ENCODE measurements around the gene APMAP.
"Not testable (repeated sequence)": the region's sequence is repeated elsewhere in the genome, so short reads cannot be mapped to it uniquely, and the experiment has no call there.

APMAP gene

DNA sequence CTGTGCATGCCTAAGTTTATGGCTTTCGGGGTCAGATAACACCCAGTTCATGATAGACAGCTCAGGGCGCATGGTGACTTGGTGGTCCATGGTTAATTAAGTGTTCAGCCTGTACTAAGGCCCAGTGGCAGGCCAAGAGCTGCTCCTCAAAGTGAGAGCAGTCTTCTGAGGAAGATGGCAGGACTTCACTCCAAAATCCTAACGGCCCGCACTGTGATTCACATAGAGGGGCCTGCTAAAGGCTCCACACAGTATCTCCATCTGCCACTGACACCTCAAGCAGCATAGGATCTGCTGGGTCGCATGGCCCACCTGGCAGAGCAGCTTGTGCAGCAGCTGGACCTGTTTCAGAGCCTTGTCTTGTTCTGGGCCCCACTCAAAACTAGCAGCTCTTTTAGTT lies 54.1 kb downstream of the APMAP start:
- in situ Hi-C loops (cut with HindIII; ENCODE audit: low sequenced_read_pairs), result no loop called here

DNA sequence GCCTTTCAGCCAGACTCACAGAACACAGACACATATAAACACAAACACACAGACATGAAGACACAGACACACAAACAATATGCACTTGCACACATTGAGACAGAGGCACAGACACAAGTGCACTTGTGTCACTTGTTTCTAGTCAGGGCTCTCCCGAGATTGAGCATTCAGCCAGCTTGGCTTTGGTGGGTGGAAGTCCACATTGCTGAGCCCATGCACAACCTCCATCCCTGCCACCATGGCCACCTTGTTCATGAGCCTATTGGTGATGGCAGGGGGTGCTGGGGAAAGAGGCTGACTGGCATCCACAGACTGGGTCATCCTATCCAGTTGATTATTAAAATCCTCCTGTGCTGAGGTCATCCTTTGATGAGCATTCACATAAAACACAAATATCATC lies 55.0 kb downstream of the APMAP start:
- in situ Hi-C loops (cut with HindIII; ENCODE audit: low sequenced_read_pairs), result no loop called here

DNA sequence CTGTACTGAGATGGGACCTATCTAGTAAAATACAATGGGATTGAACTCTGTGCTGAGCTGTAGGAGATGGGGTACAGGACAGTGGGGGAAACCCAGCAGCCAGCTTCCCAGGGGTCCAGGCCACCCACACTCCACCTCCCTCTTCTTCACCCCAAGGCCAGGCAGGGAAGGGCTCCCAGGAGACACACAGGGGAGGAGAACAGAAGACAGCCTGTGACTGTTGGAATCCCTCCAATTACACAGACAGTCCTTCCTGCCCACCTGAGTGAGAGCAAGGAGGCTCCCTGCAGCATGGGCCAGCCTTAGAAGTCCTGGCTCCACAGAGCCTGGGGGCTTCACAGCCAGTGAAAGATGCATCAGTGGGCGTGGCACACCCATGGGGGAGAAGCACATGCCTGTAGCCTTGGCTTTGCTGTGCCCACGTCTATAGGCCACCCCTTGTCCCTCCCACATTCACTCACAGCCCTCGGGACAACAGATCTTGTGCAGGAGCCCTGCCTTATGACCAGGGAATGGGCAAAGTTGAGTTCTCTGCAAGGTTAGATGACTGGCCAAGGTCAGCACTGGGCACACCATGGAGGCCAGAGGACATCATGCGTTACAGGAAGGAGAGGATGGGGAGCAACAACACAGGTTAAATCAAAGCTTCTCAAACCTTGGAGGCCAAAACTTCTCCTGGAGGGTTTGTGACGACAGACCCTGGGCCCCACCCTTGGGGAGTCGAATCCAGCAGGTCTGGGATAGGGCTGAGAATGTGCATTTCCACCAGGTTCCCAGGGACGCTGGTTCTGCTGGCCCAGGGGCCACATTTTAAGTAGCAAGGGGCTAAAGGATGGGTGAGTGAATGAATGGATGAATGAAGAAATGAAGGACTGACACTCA lies 55.8 kb downstream of the APMAP start:
- in situ Hi-C loops (cut with HindIII; ENCODE audit: low sequenced_read_pairs), result no loop called here

DNA sequence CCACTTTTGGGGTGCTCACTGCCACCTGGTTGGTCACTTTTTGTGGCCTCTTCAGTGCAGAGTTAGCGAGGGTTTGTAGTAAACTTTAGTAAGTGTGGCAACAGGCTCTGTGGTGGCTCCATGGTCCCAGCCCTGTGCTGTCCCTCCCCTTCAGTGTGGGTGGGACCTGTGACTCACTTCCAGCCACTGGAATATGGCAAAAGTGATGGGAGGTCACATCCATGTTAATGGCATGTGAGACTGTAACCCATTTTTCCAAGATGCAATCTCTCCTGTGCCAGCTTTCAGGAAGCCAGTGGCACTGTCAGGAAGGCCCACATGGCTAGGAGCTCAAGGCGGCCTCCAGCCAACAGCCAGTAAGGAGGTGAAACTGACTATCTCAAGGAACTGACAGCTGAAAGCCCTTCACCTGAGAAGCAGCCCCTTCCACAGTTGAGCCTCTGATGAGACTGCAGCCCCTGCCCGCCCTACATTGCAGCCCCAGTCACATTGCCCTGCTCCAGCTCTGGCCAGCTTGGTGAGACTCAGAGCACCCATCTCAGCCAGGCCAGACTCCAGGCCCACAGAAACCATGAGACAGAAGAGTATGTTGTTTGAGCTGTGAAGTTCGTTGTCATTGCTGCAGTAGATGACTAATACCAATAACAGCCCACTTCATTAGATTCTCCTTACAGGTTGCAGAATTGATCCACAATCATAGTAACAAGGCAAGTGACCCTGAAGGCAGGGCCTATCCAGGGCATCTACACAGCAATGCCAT lies 56.6 kb downstream of the APMAP start:
- in situ Hi-C loops (cut with HindIII; ENCODE audit: low sequenced_read_pairs), result no loop called here

DNA sequence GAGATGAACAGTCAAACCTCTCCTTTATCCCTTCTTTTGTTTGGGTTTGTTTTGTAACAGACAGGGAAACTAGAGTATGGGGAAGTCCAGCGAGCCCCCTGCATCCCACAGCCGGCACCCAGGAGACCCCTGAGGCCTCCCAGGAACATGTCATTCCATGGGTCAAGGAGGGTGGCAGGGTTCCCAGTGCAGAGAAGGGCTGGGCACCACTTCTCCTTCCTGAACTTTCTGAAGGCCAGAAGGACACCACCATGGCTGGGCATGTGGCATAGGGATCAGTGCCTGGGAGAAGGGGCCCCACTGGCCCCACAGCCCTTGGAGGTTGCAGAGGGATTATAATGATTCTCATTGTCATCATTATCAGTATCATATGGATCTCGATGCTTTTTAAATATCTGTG lies 57.4 kb downstream of the APMAP start:
- in situ Hi-C loops (cut with HindIII; ENCODE audit: low sequenced_read_pairs), result no loop called here

DNA sequence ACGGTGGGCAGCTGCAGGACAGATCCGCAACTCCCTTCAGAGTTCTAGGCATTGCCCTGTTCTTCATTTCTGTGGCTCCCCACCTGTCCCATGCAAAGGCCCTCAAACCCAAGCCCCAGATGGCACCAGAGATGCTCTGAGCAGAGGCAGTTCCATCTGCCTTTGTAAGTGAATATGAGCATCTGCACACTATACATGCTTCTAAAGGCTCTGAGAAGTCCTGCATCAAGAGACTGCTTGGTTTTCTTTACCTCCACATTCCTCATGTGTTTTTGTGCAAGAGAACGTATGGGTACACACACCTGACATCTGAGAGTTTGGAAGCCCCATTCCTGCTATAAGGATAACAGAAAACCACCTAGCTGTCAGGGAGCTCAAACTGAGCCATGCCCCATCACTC lies 57.8 kb downstream of the APMAP start:
- in situ Hi-C loops (cut with HindIII; ENCODE audit: low sequenced_read_pairs), result no loop called here

DNA sequence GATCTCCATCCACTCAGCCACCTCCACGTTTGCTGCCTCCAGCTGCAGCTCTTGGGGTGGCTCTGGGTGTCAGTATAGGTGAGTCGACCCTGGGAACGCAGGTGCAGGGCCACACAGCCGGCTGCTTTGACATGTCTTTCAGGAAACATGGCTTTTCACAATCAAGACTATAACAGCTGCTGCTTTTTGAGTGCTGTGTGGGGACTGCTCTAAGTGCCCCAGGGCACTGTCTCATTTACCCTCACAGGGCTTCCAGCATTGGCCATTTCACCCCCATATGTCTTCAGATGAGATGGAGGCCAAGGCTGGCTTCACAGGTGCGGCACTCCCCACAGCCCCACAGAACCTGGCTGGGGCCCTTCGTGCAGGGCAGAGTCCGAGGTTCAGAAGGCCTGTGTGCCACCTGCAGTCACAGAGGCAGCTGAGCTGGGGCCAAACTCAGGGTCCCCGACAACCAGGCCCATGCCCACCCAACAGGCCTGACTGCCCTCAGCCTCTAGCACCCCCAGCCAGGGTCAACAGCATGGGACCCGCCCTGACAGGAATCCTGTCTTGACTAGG lies 58.4 kb downstream of the APMAP start:
- in situ Hi-C loops (cut with HindIII; ENCODE audit: low sequenced_read_pairs), result no loop called here

DNA sequence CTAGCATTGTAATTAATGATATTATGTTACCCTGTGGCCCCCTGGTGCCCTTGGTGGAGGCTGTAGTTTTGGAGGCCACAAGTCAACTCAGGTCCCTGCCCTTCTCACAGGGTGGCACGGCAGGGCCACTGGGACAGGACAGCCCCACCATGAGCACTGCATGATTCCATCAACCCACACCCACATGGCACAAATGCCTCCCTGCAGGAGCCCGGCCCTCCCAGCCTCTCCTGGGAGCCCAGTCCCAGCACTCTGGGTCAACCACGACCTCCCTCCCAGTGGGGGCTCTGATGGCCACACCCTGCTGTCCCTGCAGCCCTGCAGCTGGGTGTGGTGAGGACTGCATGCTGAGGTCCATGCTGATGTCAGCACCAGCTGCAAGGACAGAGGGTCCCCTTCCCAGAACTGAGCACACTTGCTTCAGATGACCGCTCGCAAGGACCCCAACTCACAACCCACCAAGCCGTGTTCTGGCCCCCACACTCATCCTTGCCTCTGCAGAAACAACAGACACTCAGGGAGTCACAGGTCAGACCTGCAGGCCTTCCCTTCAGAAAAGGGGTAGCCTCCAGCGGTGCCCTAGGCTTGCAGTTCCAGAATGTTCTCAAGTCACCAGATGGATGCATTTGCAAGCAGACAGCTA lies 59.2 kb downstream of the APMAP start:
- in situ Hi-C loops (cut with HindIII; ENCODE audit: low sequenced_read_pairs), result no loop called here

DNA sequence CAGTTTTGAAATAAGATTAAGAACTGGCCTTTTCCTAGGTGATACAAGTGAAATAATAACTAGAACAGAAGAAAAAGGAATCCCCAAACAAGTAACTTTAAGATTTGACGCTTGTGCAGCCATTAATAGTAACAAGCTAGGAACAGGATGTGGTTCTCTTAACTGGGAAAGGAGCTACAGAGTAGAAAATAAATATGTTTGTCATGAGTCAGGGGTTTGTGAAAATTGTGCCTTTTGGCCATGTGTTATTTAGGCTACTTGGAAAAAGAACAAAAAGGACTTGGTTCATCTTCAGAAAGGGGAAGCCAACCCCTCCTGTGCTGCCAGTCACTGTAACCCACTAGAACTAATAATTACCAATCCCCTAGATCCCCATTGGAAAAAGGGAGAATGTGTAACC lies 60.7 kb downstream of the APMAP start:
- in situ Hi-C loops (cut with HindIII; ENCODE audit: low sequenced_read_pairs), result not testable (repeated sequence)

DNA sequence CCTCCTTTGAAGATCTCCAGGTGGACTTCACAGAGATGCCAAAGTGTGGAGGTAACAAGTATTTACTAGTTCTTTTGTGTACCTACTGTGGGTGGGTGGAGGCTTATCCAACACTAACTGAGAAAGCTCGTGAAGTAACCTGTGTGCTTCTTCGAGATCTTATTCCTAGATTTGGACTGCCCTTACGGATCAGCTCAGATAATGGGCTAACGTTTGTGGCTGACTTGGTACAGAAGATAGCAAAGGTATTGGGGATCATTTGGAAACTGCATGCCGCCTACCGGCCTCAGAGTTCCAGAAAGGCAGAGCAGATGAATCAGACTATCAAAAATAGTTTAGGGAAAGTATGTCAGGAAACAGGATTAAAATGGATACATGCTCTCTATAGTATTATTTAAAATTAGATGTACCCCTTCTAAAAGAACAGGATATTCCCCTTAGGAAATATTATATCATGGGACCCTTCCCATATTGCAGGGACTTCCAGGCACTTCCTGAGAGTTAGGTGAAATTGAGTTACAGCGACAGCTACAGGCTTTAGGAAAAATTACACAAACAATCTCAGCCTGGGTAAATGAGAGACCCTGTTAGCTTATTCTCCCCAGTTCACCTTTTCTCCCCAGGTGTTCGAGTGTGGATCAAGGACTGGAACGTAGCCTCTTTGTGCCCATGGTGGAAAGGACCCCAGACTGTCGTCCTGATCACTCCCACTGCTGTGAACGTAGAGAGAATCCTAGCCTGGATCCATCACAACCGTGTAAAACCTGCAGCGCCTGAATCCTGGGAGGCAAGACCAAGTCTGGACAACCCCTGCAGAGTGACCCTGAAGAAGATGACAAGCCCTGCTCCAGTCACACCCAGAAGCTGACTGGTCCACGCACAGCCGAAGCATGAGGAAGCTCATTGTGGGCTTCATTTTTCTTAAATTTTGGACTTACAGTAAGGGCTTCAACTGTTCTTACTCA lies 61.5 kb downstream of the APMAP start:
- in situ Hi-C loops (cut with HindIII; ENCODE audit: low sequenced_read_pairs), result not testable (repeated sequence)

DNA sequence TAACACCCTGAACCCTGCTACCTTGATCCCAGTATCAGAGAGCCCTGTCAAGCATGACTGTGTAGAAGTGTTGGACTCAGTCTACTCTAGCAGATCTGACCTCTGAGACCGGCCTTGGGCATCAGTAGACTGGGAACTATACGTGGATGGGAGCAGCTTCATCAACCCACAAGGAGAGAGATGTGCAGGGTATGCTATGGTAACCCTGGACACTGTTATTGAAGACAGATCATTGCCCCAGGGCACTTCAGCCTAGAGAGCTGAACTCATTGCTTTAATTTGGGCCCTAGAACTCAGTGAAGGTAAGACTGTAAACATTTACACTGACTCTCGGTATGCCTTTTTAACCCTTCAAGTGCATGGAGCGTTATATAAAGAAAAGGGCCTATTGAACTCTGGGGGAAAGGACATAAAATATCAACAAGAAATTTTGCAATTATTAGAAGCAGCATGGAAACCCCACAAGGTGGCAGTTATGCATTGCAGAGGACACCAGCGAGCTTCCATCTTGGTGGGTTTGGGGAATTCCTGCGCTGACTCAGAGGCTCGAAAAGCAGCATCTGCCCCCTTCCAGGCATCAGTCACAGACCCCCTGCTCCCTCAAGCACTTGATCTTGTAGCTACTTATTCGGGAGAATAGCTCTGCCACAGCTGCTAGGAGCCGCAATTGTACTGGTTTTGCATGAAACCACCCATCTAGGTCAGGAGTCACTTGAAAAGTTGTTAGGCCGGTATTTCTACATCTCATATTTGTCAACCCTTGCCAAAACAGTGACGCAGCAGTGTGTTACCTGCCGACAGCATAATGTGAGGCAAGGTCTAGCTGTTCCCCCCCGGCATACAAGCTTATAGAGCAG lies 62.5 kb downstream of the APMAP start:
- in situ Hi-C loops (cut with HindIII; ENCODE audit: low sequenced_read_pairs), result not testable (repeated sequence)

DNA sequence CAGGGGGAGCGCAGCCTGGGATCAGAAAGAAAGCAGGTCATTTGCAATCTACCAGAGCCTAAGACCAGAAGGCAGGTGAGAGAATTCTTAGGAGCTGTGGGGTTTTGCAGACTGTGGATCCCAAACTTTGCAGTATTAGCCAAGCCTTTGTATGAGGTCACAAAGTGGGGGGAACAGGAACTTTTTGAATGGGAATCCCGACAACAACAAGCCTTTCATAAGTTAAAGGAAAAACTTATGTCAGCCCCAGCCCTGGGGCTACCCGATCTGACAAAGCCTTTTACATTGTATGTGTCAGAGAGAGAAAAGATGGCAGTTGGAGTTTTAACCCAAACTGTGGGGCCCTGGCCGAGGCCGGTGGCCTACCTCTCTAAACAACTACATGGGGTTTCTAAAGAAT lies 63.3 kb downstream of the APMAP start:
- in situ Hi-C loops (cut with HindIII; ENCODE audit: low sequenced_read_pairs), result not testable (repeated sequence)

DNA sequence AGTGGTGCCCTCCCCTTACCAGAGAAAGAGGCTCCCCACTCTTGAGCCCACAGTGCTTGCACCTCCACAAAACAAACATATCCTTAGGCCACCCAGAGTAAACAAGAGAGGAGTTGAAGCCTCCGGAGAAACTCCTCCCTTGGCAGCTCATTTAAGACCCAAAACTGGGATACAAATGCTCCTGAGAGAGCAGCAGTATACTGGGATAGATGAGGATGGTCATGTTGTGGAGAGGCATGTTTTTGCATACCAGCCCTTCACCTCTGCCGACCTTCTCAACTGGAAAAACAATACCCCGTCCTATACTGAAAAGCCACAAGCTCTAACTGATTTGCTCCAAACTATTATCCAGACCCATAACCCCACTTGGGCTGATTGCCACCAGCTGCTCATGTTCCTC lies 71.8 kb downstream of the APMAP start:
- in situ Hi-C loops (cut with HindIII; ENCODE audit: low sequenced_read_pairs), result not testable (repeated sequence)

DNA sequence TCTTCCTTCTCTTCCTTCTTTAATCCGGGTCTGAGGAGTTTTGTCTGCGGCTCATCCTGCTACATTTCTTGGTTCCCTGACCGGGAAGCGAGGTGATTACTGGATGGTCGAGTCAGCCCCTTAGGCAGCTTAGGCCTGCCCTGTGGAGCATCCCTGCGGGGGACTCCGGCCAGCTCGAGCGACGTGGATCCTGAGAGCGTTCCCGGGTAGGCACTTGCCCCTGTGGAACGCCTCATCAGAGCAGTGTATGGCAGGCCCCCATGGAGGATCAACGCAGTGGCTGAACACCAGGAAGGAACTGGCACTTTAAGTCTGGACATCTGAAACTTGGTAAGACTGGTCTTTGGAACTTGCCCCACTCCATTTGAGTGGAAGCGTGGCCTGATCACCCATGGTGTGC lies 72.9 kb downstream of the APMAP start:
- in situ Hi-C loops (cut with HindIII; ENCODE audit: low sequenced_read_pairs), result not testable (repeated sequence)

DNA sequence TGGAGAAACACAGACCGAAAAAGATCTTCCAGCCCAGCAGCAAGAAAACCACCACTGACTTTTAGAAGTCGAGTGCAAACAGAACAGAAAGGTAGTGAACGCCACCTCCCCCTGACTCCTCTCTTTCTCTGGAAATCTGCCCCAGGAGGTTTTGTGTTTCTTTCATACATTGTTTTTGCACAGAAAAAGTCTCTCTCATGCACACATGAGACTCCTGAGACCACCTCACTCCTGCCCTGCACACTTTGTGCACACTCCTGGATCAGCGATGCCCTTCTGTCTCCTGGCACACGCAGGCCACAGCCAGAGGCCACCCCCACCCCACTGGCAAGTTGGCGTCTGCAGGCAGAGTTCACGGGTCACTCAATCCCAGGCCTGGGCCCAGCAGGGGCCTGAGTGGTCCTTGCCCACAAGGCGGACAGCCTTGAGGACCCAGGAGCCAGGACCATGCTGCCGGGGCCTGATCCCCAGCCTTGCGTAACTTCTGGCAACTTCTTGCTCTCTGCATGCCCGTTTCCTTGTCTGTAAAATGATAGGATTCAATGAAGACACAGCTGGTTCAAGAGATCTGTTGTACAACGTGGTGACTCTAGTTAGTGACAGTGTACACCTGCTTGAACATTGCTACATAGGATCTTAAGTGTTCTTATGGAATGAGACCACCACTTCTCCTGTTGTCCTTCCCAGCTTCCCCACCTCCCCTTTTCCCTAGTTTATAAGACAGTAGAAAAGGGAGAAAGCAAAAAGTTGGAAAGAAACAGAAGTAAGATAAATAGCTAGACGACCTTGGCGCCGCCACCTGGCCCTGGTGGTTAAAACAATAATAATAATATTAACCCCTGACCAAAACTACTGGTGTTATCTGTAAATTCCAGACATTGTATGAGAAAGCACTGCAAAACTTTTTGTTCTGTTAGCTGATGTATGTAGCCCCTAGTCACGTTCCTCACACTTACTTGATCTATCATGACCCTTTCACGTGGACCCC lies 73.7 kb downstream of the APMAP start:
- in situ Hi-C loops (cut with HindIII; ENCODE audit: low sequenced_read_pairs), result no loop called here

DNA sequence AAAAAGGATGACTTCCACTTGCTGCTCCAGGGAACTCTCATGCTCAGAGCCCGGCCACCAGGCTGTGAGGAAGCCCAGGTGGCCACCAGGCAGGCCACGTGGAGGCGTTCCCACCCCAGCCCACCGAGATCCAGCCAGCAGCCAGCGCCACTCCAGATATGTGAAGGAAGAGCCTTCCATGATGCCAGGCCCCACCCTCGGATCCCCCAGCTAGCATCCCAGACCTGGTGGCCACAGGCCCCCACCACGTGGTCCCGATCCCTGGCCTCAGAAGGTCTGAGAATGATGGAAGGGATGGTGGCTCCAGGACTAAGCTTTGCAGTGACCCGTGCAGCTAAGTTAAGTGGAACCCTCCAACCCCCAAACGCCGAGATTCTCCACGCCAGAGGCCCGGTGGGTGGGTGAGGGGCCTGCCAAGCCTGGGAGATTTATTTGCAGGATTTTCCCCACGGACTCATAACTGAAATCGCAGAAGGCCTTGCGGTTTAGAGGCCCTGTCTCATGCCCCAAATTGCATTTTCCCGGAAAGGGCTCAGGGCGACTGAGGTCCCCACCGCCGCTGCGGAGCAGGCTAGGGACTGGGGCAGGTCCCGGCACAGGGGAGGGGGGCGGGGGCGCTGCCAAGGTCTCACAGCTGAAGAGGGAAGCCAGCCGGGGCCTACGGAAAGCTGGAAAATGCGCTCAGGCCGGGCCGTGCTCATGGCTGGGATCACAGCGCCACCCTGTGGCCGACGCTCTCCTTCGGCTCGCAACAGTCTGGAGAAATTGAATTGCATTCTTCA lies 74.6 kb downstream of the APMAP start:
- in situ Hi-C loops (cut with HindIII; ENCODE audit: low sequenced_read_pairs), result no loop called here

DNA sequence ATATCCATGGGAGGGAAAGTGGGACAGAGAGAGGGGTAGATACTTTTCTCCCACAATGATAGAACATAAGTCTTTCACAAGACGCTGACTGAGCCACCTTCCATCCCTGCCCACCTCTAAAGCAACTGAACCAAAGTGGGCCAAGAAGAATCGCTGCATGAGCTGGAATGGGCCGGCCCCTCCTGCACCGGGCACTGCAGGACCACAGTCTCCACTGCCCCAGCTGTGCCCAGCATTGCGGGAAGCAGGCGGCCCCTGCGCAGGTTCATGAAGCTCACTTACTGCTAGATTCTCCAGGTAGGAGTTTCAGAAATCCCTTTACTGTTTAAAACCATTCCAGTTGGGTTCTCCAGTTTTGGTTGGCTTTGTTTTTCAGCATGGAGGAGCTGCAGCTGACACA lies 75.5 kb downstream of the APMAP start:
- in situ Hi-C loops (cut with HindIII; ENCODE audit: low sequenced_read_pairs), result no loop called here
